ENCODE measurements around the gene CACNA1I. TPM values are rescaled to one million over a fixed set of nuclear protein-coding genes. Genes with fewer than 3 reads are reported as not detected.

CACNA1I gene
- total and polyA plus RNA-seq, 2 of the 8 experiments (the other 6 are each of a cell fraction or from before 2014, with no cell fraction given): 0.77 to 1.2 TPM

DNA sequence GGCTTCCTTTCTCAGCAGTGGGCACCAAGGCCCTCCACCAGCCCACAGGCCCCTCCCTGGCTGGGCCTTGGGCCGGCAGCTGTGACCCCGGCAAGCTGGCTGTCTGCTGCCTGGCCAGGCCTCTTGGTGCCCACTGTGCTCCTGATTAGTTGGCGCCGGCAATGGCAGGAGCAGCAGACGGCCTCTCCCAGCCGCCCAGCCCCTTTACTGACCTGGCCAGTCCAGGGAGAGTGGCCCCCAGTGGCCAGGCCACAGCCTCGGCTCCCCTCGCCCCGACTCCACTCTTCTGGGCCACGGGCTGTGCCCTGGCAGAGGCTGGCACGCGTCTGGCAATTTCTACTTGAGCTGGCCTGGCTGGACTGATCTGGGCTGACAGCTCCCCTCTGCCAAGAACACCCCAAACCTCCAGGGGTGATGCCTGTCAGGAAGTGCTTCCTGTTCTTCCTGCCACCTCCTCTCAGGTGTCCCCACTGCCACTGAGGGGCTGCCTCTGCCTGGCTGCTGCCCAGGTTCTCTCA is 58.1 kb downstream of the CACNA1I start:
- Histone ChIP-seq H3K23ac (ENCODE audit: insufficient read length) (no peak overlapping the region), H3K36me3 (ENCODE audit: control insufficient read depth in 2 of 4, insufficient read depth in 4 of 4, low read length in 3 of 4) (no peaks in the 10 kb centered on the region), H2BK15ac (ENCODE audit: low read length) (no peak overlapping the region), H3K4me3 (ENCODE audit: extremely low read depth in 1 of 4, insufficient read depth in 2 of 4, low read depth in 3 of 4, low read length in 4 of 4) (no peak overlapping the region), H3K79me1 (ENCODE audit: low read depth, low read length) (no peaks in the 10 kb centered on the region), H2AFZ (ENCODE audit: low read length) (no peak overlapping the region), H4K5ac (ENCODE audit: insufficient read length, low read depth, low read length) (no peak overlapping the region), H4K20me1 (replicated peaks in 1 of 2; ENCODE audit: control insufficient read depth in 1 of 2, insufficient read depth in 2 of 2, low read length in 2 of 2) (peaks cover 0 to 6% of the 10 kb centered on the region in 2 experiments), H3K18ac (ENCODE audit: extremely low read depth, low read length) (no peak overlapping the region), H3K4me2 (ENCODE audit: insufficient read depth in 1 of 2, low read depth in 2 of 2, low read length in 2 of 2) (no peak overlapping the region), H3K4me1 (replicated peaks in 1 of 4; ENCODE audit: control insufficient read depth in 3 of 4, insufficient read depth in 4 of 4, low read length in 3 of 4) (peaks cover 3 to 22% (median 12%) of the 10 kb centered on the region in 4 experiments), H4K91ac (replicated peaks; ENCODE audit: insufficient read length, low read length) (no peak overlapping the region), H4K8ac (ENCODE audit: extremely low read depth, insufficient read depth, low read length) (0 out of 2 replicates have a peak overlapping the region, but pooled peaks have one; percentile 41), H2AK5ac (ENCODE audit: low read depth, low read length) (0 out of 2 replicates have a peak overlapping the region, but pooled peaks have one; percentile 24), H3K27me3 (replicated peaks in 1 of 4; ENCODE audit: control insufficient read depth in 3 of 4, extremely low read depth in 1 of 4, insufficient read depth in 3 of 4, low read length in 3 of 4) (peaks cover 0 to 3% (median 0%) of the 10 kb centered on the region in 4 experiments; a peak in 2 of 7 replicates), H3K79me2 (ENCODE audit: control insufficient read depth in 1 of 2, insufficient read depth in 2 of 2, low read length in 2 of 2) (no peaks in the 10 kb centered on the region), H2BK12ac (ENCODE audit: low read depth, low read length) (no peak overlapping the region), H3K23me2 (ENCODE audit: low read depth, low read length) (no peaks in the 10 kb centered on the region; the same call in 1 of the 2 replicates), H2BK20ac (ENCODE audit: low read length) (no peak overlapping the region), H3K9me3 (ENCODE audit: insufficient read depth in 2 of 2, low read depth in 1 of 2, low read length in 1 of 2) (no peaks in the 10 kb centered on the region), H3K4ac (replicated peaks; ENCODE audit: insufficient read length, low read depth, low read length) (no peak overlapping the region), H3K27ac (ENCODE audit: low read depth, low read length) (no peak overlapping the region), H3K14ac (ENCODE audit: insufficient read length) (no peak overlapping the region), H2BK120ac (replicated peaks; ENCODE audit: low read depth, low read length) (no peak overlapping the region), H3K9ac (replicated peaks in 1 of 4; ENCODE audit: extremely low read depth in 1 of 4, low read depth in 3 of 4, low read length in 3 of 4) (no peak overlapping the region), H2BK5ac (ENCODE audit: low read depth, low read length) (no peak overlapping the region), H3K56ac (replicated peaks; ENCODE audit: insufficient read length, low read depth, low read length) (no peak overlapping the region)
- ChIA-PET CTCF (ENCODE audit: partially characterized antibody) (interaction anchor here (0.9 to 1.9 kb wide), 6 partner anchors 9 to 180 kb away, joined by 3 to 4 read pairs (median 3); no protein-coding TSS in a partner anchor), POLR2A (ENCODE audit: partially characterized antibody) (interaction anchor here (1.2 kb wide), 1 partner anchor 55 kb away, joined by 3 read pairs; no protein-coding TSS in a partner anchor)
- DNase-seq (ENCODE audit: low read depth in 1 of 2, low spot score in 2 of 2) (no peak), FAIRE-seq (no peak)
- 93% methylated on average over 10 of the region's 12 CpGs; no CpG with 5 or more reads in 1 of the 2 experiments for WGBS, 2 experiments (ENCODE audit: extremely low coverage in 1 of 2, insufficient coverage in 1 of 2, insufficient read length in 1 of 2, insufficient replicate concordance in 2 of 2, low coverage in 1 of 2, low lambda C conversion rate in 2 of 2, missing lambda C conversion rate in 1 of 2)
- TF ChIP-seq BACH1 (IDR thresholded peaks at IDR 0.05; ENCODE audit: low read length) (no peak), KDM4A (IDR thresholded peaks at IDR 0.05; ENCODE audit: low read depth, low read length, severe bottlenecking) (no peak), SP4 (IDR thresholded peaks at IDR 0.05; ENCODE audit: low read length) (no peak), KDM5A (IDR thresholded peaks at IDR 0.05; ENCODE audit: low read length) (no peak), MAFK (IDR thresholded peaks at IDR 0.05; ENCODE audit: low read depth, low read length) (no peak), HDAC2 (IDR thresholded peaks at IDR 0.05; ENCODE audit: borderline replicate concordance in 1 of 2, low read depth in 2 of 2, low read length in 2 of 2) (no peak), EGR1 (IDR thresholded peaks at IDR 0.05; ENCODE audit: borderline replicate concordance, low read depth, low read length) (no peak), RAD21 (IDR thresholded peaks at IDR 0.05 in 1 of 2, conservative IDR thresholded peaks at IDR 0.05 in 1 of 2; ENCODE audit: low read depth in 2 of 2, low read length in 2 of 2) (no peak), EZH2 (IDR thresholded peaks at IDR 0.05; ENCODE audit: low read depth, low read length, severe bottlenecking) (no peak)
- TF ChIP-seq, protein P1, sequence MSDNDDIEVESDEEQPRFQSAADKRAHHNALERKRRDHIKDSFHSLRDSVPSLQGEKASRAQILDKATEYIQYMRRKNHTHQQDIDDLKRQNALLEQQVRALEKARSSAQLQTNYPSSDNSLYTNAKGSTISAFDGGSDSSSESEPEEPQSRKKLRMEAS (IDR thresholded peaks at IDR 0.05): no peak
- TF ChIP-seq, protein P2, sequence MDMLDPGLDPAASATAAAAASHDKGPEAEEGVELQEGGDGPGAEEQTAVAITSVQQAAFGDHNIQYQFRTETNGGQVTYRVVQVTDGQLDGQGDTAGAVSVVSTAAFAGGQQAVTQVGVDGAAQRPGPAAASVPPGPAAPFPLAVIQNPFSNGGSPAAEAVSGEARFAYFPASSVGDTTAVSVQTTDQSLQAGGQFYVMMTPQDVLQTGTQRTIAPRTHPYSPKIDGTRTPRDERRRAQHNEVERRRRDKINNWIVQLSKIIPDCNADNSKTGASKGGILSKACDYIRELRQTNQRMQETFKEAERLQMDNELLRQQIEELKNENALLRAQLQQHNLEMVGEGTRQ (IDR thresholded peaks at IDR 0.05; ENCODE audit: low read length): no peak
